ENCODE data around the gene MRO.

MRO gene

GRCh38 chr18:50748243-50749229 lies 71.3 kb downstream of the MRO start:
- Mint-ChIP-seq H3K9me3 (no peaks in the 10 kb centered on the region), H3K4me3 (no peak overlapping the region)

DNA sequence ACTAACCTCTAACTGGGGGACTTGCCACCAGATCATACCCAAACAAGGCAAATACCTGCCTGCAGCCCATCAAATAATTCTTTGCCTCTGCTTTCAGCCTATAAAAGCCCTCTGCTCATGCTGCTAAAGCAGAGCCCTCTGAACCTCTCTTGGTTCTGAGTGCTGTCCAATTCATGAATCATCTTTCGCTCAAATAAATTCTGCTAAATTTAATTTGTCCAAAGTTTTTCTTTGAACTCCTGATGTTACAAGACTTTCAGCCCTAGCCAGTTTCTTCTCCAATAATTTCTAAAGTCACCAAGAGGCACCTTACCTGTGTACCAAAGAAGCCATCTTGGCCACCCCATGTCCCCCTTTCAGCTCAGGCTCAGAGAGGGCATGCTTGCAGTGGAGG lies 72.0 kb downstream of the MRO start:
- Mint-ChIP-seq H3K4me3 (no peak overlapping the region), H3K27me3 (peaks cover 49% of the 10 kb centered on the region)
- DNase-seq: no peak

More at GRCh38 chr18:50748243-50749229, 71.3 kb downstream of the MRO start:
- no peaks in the 10 kb centered on the region for H3K4me1 Mint-ChIP-seq
- peaks cover 49% of the 10 kb centered on the region for H3K27me3 Mint-ChIP-seq
- ATAC-seq: no peak
- no peak overlapping the region for H3K27ac Mint-ChIP-seq
- no peak for DNase-seq

DNA sequence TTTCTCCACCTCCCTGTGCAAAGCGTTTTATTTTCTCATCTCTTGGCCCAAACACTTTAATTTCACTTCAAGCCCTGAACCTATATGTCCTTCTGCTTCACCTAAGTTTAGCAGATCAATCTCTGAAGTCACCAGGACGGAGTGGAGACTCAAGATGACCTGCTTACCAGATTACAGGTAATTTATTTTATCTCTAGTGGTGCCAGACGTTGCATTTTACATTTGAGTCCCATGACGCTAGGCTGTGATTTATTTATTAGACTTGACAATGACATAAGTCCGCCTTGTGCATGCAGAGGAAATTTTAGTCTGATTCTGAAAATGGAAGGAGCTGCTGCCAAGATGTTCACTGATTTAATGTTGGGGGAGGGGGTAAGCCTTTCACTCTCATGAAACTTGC lies 73.9 kb downstream of the MRO start:
- no peaks in the 10 kb centered on the region for H3K4me1 Mint-ChIP-seq
- ATAC-seq: no peak
- no peaks in the 10 kb centered on the region for H3K9me3 Mint-ChIP-seq
- H3K27me3 Mint-ChIP-seq: peaks cover 40% of the 10 kb centered on the region
- DNase-seq: no peak
- no peak overlapping the region for H3K4me3 Mint-ChIP-seq
- no peak overlapping the region for H3K27ac Mint-ChIP-seq

More for the DNA sequence above, 72.0 kb downstream of the MRO start:
- no peaks in the 10 kb centered on the region for H3K9me3 Mint-ChIP-seq
- no peak for ATAC-seq
- H3K4me1 Mint-ChIP-seq: no peaks in the 10 kb centered on the region
- H3K27ac Mint-ChIP-seq: no peak overlapping the region

All from stimulated activated naive CD8-positive, alpha-beta T cell treated with anti-CD3 and anti-CD28 coated beads, Interleukin-15, amount 100 ng/mL, for 72 hours (primary cell).